Stomach (tissue), 9 donors: ENCODE results near the gene SEC22B. TPM values are rescaled to one million over a fixed set of nuclear protein-coding genes. Genes with fewer than 3 reads are reported as not detected.
"Not testable (repeated sequence)": the region's sequence is repeated elsewhere in the genome, so short reads cannot be mapped to it uniquely, and the experiment has no call there.

ENCODE experiments used
- DNase-seq, 2 donors: peaks; one replicate each; pipeline versions ENCODE4 v3.0.0 to v3.0.0-alpha.2; 2013 to 2019
- H3K27ac ChIP-seq, 5 donors: fragments of 200-600 bp in 4 of 5; sonication (generic) in 4 of 5; one replicate each; pipeline ENCODE4 v1.5.1; 2013 to 2019; ENCODE audit warnings: mild to moderate bottlenecking in 1 of 5, moderate library complexity in 1 of 5
- H3K27me3 ChIP-seq, 3 donors: fragments of 200-600 bp; sonication (generic); one replicate each; pipeline ENCODE4 v1.5.1; 2017 to 2019; ENCODE audit warnings: mixed run types in 1 of 3
- H3K36me3 ChIP-seq, 4 donors: fragments of 200-600 bp; sonication (generic); 1 replicate in 3 of 4; 2 replicates in 1 of 4; pipeline ENCODE4 v1.5.1; 2016 to 2019
- H3K4me1 ChIP-seq, 4 donors: fragments of 200-600 bp; sonication (generic); one replicate each; pipeline ENCODE4 v1.5.1; 2016 to 2019
- H3K4me3 ChIP-seq, 4 donors: fragments of 200-600 bp; sonication (generic) in 3 of 4; one replicate each; pipeline ENCODE4 v1.5.1; 2016 to 2019; ENCODE audit warnings: mild to moderate bottlenecking in 1 of 4
- H3K9me3 ChIP-seq, 4 donors: fragments of 200-600 bp; sonication (generic); one replicate each; pipeline ENCODE4 v1.5.1; 2016 to 2019
- WGBS, 5 donors: extraction: QIAGEN DNeasy Blood & Tissue Kit in 3 of 5; methylation state at CpG; one replicate each; pipeline versions ENCODE4 v1.1.5 to v1.1.7; 2013 to 2018; 5-methylcytosine and 5-hydroxymethylcytosine counted together
- intact Hi-C: fragments of 100-400 bp; cut with DNase I; formaldehyde crosslinking; loops from one replicate; pipeline ENCODE4 v1.15.1; 2023; ENCODE audit warnings: low total_unique reads
- polyA plus RNA-seq, 3 donors: library from polyadenylated mRNA; stranded (reverse); fragments of 200-250 nt; gene quantifications; one replicate each; pipeline ENCODE4 v1.2.3, GENCODE V29; 2013
- total RNA-seq, 5 donors: library from RNA; depleted of rRNA; stranded (reverse); fragments of >200 nt; gene quantifications; one replicate each; pipeline versions ENCODE4 v1.1.0 to v1.2.3, GENCODE V29; 2014 to 2016
- donor health status: healthy with polysubstance abuse.
- donor health status: Bipolar disorder and iron deficiency.
- donor health status: healthy.

SEC22B gene
- total and polyA plus RNA-seq, 8 donors: 1.7 to 82.4 (median 18.8) TPM

- H3K9me3 ChIP-seq, H3K4me1 ChIP-seq, H3K36me3 ChIP-seq, H3K4me3 ChIP-seq, H3K27me3 ChIP-seq, H3K27ac ChIP-seq, intact Hi-C loops: not testable (repeated sequence)
- 4 to 32% (median 19%) methylated on average over 2 to 3 of the region's 4 CpGs for WGBS, 5 donors
- DNase-seq: peak; percentile 27 to 31
Observed at GRCh38 chr1:120117371-120118177, 58.7 kb downstream of the SEC22B start.

GRCh38 chr1:120116094-120116493 is 60.2 kb downstream of the SEC22B start:
- intact Hi-C loops, DNase-seq, H3K9me3 ChIP-seq, H3K4me1 ChIP-seq, H3K36me3 ChIP-seq, H3K4me3 ChIP-seq, H3K27ac ChIP-seq, H3K27me3 ChIP-seq: not testable (repeated sequence)
- WGBS, 5 donors: 93 to 100% (median 97%) methylated on average over 2 of the region's 2 CpGs

- H3K36me3 ChIP-seq, DNase-seq, H3K4me3 ChIP-seq, H3K27me3 ChIP-seq, H3K27ac ChIP-seq, H3K9me3 ChIP-seq, intact Hi-C loops, H3K4me1 ChIP-seq: not testable (repeated sequence)
- WGBS, 5 donors: 33% methylated on average over 1 of the region's 3 CpGs; no CpG with 5 or more reads in 3 of the 5 donors
Observed at GRCh38 chr1:120113134-120113533, 63.2 kb downstream of the SEC22B start.

DNA sequence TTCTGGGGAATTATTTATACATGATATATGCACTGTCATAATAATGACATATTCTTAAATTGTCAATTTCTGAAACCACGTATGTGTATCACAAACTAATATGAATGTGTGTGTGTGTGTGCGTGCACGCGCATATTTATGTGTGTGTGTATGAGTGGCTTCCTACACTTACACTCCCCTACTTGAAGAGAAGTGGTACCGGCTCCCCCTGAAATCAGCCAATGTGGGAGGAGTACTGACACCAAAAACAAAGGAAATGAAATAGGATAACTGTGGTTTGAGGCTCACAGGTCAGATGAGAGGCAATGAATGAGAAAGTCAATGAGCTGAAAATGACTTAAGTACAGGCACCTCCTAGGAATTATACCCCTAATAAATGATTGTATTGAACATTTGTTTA is 64.1 kb downstream of the SEC22B start:
- H3K27ac ChIP-seq, H3K36me3 ChIP-seq, H3K4me1 ChIP-seq, intact Hi-C loops, H3K27me3 ChIP-seq, H3K9me3 ChIP-seq, H3K4me3 ChIP-seq, DNase-seq: not testable (repeated sequence)
- 77 to 87% (median 80%) methylated on average over 5 of the region's 5 CpGs for WGBS, 5 donors

GRCh38 chr1:120111771-120112170 is 64.5 kb downstream of the SEC22B start:
- H3K4me3 ChIP-seq, H3K27ac ChIP-seq, H3K27me3 ChIP-seq, H3K36me3 ChIP-seq, DNase-seq, H3K4me1 ChIP-seq, intact Hi-C loops, H3K9me3 ChIP-seq: not testable (repeated sequence)
- WGBS, 5 donors: no CpG with 5 or more reads among the region's 3 CpGs

- H3K9me3 ChIP-seq, H3K36me3 ChIP-seq, H3K4me3 ChIP-seq, intact Hi-C loops, H3K4me1 ChIP-seq, DNase-seq, H3K27ac ChIP-seq, H3K27me3 ChIP-seq: not testable (repeated sequence)
- 100% methylated on average over 1 of the region's 2 CpGs; no CpG with 5 or more reads in 3 of the 5 donors for WGBS, 5 donors
Observed at GRCh38 chr1:120111008-120111407, 65.3 kb downstream of the SEC22B start.

DNA sequence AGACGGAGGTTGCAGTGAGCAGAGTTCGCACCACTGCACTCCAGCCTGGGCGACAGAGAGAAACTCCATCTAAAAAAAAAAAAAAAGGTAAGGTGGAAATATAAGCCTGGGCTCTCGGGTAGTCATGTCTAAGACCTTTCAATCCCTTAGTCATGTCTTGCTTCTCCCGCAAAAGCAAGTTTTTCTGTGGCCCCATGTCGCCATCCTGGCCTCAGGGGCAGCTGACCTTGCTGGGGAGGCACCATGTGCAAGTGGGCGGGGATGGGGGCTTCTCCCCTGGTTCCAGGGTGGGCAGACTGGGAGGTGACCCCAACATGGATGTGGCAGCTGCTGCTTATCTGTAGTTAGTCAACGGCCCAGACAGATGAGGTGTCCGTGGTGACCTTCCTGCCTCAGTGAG is 66.7 kb downstream of the SEC22B start:
- H3K4me1 ChIP-seq, intact Hi-C loops, H3K27ac ChIP-seq, H3K27me3 ChIP-seq, H3K9me3 ChIP-seq, H3K4me3 ChIP-seq, DNase-seq, H3K36me3 ChIP-seq: not testable (repeated sequence)
- 90 to 98% (median 94%) methylated on average over 5 to 7 of the region's 9 CpGs for WGBS, 5 donors

GRCh38 chr1:120109180-120109579 is 67.1 kb downstream of the SEC22B start:
- WGBS, 5 donors: 88 to 96% (median 93%) methylated on average over 7 to 10 of the region's 10 CpGs
- H3K36me3 ChIP-seq, H3K9me3 ChIP-seq, intact Hi-C loops, H3K27ac ChIP-seq, H3K4me3 ChIP-seq, DNase-seq, H3K27me3 ChIP-seq, H3K4me1 ChIP-seq: not testable (repeated sequence)

DNA sequence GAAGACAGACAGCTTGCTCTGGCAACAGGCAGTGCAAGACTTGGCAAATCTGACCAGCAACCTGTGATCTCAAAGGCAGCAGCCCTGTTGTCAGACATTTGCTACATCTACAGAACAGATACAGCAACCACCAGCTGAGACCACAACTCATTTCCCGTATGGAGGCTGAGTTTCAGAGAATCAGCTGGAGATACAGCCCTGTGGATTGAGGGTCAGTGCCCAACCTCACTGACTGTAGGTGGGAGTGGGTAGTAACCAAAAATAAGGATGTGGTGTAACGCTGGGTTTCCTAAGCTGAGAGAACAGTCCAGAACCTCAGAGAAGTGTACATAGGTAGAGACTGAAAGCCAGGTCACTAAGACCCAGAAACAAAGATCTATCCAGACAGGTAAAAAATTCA is 71.0 kb downstream of the SEC22B start:
- H3K4me3 ChIP-seq, H3K27me3 ChIP-seq, H3K4me1 ChIP-seq, DNase-seq, H3K9me3 ChIP-seq, intact Hi-C loops, H3K36me3 ChIP-seq, H3K27ac ChIP-seq: not testable (repeated sequence)
- 65 to 90% (median 76%) methylated on average over 1 of the region's 2 CpGs for WGBS, 5 donors

GRCh38 chr1:120103768-120104167 is 72.6 kb downstream of the SEC22B start:
- no CpG with 5 or more reads among the region's 3 CpGs for WGBS, 5 donors
- H3K9me3 ChIP-seq, H3K4me1 ChIP-seq, H3K36me3 ChIP-seq, intact Hi-C loops, DNase-seq, H3K27me3 ChIP-seq, H3K27ac ChIP-seq, H3K4me3 ChIP-seq: not testable (repeated sequence)

DNA sequence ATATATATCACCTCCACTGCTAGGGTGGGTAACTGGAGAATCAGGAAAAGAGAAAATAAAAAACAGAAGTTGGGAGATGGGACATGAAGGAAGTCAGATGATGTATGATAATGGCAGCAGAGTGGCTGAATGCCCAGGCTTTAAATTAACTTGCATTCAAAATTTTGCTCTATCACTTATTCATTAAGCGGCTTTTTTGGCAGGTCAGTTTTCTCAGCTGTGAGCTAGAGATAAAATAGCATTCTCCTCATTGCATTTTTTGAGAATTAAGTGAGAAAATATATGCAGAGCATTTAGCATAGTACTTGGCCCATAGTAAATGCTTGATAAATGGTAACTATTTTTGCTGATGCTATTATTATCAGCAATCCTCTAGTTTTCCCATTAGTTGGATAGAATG is 74.7 kb downstream of the SEC22B start:
- H3K4me1 ChIP-seq, H3K27me3 ChIP-seq, intact Hi-C loops, H3K4me3 ChIP-seq, H3K9me3 ChIP-seq, H3K36me3 ChIP-seq, H3K27ac ChIP-seq: not testable (repeated sequence)
- WGBS, 5 donors: 85 to 91% (median 89%) methylated on average over 1 of the region's 1 CpG; no CpG with 5 or more reads in 1 of the 5 donors
- DNase-seq: peak in 1 of 2 donors; percentile 13
